Stimulated activated naive CD8-positive, alpha-beta T cell treated with anti-CD3 and anti-CD28 coated beads, Interleukin-15, Interleukin-2, amounts not matched to agents 100 U/mL and 50 U/mL, for 24 hours (primary cell): ENCODE data around the gene FKRP.

Experiments used
- ATAC-seq: fragments of 150-1000 bp; cut with Tn5 transposase; one replicate; pipeline ENCODE4 v1.10.0; 2021
- DNase-seq: peaks from one replicate; pipeline ENCODE4 v3.0.0; 2021

Gene FKRP

DNA sequence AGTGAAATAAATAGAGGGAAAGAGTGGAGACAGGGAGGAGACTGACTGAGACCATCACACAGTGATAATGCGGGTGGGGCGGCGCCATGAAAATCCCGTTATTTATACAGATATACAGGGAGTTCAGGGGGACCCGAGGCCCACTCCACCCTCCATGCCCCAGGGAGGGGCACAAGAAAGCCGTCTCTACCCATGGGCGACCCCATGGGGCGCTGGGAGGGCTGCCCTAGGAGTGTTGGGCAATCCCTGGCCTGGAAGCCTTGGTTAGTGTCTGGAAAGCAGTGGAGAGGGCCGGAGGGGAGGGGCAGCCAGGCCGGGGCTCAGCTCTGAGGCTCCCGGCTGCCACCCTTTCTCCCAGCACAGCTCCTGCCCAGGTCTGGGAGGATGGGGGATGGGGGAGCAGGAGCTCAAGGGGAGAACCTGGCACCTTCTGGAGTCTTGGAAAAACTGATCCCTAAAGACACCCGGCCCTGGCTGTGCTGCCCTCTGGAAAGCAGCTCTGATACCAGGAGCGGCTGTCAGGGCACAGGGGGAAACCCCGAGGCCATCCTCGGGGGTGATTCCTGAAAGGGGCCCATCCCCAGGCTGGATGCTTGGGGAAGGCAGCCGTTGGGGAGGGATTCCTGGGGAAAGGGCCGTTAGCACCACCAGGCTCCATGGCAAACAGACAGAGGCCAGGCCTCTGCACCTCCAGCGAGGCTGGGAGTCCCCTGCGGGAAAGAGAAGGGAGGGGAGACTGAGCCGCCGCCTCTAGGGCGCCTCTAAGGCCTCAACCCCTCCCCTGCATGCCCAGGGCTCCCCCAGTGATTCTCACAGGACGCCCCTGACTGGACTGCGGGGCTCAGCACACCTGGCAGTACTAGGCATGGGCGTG lies 26.0 kb upstream of the FKRP start:
- ATAC-seq (no peak), DNase-seq (no peak)

DNA sequence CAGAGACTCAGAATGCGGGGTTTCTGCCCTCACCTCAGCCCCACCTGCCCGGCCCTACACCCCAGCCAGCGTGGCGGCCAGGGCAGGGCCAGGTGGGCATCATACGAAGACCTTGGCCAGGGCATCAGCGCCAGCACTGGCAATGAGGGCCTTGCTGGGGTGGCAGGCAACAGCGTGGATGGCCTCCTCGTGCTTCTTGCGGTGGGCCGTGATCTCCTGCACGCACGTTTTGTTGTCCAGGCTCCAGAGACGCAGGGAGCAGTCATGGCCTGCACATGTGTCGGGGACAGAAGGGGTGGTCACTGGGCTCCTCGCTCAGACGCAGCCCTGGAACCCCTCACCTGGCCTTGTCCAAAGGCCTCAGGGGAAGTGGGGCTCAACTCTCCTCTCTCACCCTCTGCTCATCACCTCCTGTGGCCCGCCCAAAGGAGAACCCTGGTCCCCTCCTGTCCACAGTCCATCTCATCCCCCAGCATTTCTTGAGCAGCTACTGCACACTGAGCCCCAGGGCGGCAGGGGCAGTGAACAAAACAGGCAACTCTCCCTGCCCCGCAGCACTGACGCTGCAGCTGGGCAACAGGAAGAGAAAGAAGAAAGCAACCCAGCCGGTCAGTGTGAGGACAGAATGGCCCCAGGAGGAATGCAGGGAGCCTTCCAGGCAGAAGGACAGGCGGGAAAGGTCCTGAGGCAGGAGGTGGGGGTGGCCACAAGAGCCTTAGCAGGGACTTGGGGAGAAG lies 25.2 kb upstream of the FKRP start:
- ATAC-seq (no peak), DNase-seq (no peak)

DNA sequence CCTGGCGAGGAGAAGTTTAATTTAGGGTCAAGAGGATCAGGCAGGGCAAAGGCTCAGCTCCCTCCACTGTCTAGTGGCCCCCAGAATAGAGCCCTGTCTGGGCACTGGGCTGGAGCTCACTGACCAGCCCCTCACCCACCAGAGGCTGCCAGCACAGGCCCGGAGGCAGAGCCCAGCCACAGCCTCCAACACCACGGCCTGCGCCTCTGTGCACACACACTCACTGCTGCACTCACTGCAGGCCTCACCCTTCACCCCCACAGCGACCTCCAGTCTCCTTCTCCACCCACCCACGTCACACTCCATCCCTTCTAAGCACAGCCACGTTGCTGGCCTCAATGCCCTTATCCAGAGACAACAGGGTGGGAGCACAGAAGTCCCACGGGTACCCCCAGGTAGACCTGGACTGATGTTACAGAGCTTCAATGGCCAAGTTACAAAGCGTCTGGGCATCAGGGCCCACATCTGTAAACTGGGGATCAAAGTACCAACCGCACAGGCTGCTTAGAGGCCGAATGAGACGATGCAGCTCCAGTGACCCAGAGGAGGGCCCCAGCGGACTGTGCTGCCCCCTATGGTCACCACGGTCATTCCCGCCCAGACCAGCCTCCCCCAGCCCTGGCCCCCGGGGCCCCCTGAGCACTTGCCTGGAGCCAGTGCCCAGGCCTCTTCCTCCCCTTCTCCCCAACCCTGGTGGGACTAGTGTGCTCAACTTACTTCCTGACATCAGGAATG lies 24.4 kb upstream of the FKRP start:
- DNase-seq (no peak), ATAC-seq (no peak)

DNA sequence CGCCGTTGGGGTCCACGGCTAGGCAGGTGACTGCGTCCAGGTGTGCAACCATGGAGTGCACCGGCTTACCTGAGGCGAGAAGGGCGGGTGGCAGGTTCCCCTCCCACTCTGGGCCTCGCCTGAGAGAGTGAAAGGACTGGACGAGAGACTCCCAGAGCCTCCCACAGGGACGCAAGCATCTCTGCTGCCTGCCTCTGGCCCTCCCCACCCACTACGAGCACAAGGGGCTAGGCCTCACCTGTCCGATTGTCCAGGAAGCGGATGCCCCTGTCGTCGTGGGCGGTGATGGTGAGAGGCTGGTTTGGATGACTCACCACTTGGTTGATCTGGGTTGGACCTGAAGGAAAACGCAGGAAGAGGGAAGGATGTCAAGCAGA lies 23.9 kb upstream of the FKRP start:
- DNase-seq (no peak), ATAC-seq (no peak)

DNA sequence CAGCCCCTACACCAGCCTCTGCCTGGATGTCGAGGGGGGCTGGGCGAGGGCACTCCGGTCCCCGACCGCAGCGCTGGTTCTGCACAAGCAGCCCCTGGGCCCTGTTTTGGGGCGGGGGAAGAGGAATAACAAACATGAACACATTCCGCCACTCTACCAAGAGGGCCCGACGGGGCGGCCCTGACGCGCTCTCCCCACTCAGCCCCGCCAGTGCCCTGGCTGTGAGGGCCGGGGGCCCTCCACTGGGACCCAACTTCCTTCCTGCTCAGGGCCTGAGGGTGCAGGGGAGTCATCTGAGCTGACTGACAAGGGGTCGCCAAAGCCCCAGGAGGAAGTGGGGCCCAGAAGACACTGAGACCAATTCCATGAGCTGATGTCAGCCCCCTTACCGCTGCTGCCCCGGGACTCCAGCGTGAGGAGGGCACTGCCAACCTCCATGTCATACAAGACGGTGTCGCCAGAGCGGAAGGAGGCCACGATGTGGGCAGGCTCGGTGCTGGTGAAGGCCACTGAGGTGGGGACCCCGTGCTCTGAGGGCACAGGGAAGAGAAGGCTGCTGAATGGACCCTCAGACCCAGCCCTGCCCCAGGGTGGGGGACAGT lies 23.3 kb upstream of the FKRP start:
- no peak for DNase-seq

DNA sequence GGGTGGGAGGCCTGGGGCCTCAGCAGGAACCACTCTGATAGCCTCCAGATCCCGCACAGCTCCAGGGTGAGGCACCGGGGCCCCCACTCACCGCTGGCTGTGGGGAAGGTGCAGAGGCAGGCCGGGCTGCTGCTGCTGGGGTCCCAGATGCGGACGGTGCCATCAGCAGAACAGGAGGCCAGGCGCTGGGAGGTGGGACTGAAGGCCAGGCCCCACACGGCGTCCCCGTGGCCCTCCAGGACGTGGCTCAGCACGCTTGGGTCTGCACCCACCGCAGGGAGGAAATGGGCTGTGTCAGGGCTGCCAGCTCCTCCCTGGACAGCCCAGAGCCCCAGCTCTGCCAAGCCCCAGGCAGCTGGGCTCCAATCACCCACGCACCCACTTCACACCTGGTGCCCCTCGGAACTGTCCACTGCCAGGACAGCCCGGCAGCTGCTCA lies 22.8 kb upstream of the FKRP start:
- no peak for DNase-seq
- ATAC-seq = no peak

More for the DNA sequence above, 23.3 kb upstream of the FKRP start:
- ATAC-seq = no peak

DNA sequence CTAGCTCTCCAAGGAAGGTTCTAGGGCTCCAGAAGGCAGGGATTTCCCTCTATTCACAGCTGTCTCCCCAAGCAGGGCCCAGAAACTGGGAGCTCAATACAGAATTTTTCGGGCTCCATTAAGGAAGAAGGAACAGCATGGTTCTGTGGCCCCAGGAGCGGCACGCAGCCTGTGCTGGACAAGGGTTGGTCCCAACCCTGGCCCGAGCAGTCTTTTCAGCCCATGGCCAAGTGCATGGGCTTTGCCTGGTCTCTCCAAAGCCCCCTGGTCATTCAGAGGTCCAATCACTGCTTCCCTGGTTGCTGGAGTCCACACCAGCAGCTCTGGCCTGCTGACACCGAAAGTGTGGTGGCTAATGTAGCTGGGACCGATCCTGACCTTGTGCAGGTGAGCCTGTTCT lies 22.4 kb upstream of the FKRP start:
- DNase-seq (no peak), ATAC-seq (no peak)

DNA sequence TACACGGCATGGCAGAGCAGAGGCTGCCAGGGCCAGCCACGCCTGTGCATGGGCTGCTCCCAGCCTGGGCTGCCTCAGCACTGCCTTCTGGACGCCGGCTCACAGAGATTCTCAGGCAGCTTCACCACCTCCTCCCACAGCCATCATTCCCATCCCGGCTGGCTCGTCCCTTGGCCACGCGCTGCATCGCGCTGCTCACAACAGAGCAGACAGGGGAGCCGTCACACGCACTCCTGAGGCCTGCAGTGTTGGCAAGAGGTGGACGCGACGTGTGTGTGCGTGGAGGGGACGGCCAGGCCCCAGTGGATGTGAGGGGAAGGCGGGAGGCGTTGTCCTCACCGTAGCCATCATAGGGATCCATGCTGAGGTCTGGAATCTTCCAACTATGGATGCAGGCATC lies 21.4 kb upstream of the FKRP start:
- ATAC-seq (no peak), DNase-seq (no peak)

DNA sequence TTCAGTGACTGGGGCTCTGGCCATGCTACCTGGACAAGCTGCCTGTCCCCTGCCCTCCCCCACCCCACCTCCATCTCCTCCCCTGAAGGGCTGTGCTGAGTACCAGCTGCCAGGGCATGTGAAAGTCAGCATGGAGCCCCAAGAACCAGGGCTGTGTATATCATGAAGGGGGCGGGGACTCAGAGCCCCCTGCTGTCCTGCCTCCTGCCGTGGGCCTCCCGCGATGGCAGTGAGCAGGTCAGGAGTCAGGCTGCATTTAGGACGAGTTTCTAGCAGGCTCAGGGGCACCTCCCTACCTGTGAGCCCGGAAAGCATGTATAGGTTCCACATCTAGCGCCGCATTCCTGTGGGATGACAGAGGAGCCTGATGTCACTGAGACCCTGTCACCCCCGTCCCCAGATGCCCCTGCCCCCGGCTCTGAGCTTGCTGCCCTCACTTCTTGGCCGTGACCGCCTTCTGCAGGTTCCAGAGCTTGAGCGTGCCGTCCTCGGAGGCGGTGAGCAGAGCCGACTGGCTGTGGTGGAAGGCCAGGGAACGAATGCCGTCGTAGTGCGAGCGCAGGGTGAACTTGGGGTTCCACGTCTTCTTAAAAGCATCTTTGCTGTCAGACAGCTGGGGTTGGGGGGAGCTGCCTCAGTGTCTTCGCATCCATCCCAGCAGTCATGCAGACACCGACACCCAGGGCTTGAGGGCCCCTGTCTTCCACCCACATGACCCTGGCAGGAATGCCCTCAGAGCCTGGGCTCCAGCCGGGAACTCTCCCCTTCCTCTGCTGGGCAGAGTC lies 20.6 kb upstream of the FKRP start:
- ATAC-seq (no peak), DNase-seq (no peak)

DNA sequence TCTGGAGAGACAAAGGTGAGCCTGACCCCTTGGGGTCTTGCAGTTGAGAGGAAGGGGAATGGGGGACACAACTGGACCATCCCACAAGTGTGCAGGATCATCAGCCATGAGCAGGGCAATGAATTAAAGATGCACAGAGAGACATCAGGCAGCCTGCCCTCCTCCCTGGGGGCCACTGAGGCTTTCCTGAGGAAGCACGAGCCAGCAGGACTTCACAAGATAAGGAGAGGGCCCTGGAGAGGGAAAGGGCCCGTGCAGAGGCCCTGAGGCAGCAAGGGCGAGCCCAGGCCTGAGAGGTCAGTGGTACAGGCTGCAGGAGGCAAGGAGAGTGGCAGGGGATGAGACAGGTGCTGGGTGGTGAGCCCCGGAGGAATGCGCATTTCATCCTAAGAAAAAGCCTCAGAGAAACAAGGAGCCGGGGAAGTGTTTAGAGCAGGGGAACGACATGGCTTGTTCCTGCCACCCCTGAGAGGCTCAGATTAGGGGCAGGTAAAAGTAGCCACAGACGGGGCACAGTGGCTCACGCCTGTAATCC lies 19.9 kb upstream of the FKRP start:
- DNase-seq (no peak), ATAC-seq (no peak)

DNA sequence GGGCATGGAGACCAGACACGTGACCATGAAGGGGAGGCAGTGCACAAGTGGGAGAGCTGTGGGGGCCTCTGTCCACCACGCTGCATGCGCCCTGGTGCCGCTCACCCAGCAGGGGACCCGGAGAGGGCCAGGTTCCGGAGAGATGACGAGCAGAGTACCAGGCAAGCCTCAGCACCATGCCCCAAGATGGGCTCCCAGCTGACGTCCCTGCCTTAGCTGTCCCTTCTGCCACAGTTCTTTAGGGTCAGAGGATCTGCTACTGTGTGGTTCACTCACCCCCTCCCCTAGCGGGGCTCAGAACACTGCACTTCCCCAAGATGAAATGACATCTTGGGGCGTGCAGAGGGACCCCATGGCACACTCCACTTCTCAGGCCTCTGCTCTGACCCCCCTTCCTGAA lies 19.3 kb upstream of the FKRP start:
- ATAC-seq = no peak
- DNase-seq = no peak

DNA sequence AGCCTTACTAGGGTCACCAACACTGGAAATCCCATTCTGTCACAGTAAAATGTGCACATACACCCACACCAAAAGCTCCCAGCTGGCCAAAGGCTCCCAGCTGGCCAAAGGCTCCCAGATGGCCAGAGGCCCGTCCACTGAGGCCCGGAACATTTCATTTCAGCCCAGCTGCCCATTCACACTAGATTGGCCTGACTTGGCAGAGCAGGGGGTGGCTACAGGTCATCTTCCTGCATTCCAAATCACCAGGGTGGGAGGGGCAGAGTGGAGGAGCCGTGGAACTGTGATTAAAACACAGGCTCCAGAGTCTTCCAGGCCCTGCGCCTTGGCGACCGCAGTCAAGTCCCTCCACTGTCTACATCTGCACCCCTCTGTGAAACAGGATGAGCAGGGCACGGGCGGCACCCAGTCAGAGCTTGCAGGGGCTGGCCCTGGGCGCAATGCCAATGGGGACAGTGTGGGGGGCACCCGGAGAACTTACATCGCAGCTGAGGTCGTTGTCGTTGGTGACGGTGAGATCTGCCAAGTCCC lies 18.8 kb upstream of the FKRP start:
- DNase-seq = no peak
- no peak for ATAC-seq

DNA sequence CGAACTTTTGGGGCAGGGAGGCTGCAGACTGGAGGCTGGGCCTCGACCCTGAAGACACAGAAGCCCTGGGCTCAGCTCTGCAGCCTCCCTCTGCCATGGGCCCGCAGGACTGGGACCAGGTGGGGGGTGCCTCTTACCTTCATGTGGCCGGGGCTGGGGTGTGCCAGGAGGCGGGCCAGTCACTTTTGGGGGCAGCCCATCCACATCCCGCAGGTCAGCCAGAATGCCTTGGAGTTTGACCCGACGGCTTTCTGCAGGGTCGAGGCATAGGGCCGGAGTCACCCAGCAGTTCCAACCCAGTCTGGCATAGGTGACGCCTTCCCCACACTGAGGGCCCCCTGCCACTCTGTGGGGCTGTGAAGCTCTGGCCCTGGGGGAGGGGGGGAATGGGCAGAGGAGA lies 18.1 kb upstream of the FKRP start:
- DNase-seq (no peak), ATAC-seq (no peak)

DNA sequence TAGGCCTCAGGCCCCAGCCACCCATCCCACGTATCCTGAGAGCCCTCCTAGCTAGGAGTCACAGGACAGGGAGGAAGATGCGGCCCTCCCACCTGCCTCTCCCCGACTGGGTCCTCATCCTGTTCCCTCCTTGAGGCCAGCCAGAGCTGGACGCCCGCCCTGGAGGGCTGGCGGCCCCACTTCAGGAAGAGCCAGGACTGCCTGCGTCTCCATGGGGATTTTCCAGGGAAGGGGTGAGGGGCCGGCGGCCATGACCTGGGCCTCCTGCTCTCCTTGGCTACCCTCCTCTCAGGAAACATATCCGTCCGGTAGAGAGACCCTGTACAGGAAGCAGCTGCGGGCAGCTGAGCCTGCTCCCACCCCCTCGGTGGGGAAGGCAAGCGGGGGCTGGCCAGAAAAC lies 17.6 kb upstream of the FKRP start:
- DNase-seq (no peak), ATAC-seq (no peak)

DNA sequence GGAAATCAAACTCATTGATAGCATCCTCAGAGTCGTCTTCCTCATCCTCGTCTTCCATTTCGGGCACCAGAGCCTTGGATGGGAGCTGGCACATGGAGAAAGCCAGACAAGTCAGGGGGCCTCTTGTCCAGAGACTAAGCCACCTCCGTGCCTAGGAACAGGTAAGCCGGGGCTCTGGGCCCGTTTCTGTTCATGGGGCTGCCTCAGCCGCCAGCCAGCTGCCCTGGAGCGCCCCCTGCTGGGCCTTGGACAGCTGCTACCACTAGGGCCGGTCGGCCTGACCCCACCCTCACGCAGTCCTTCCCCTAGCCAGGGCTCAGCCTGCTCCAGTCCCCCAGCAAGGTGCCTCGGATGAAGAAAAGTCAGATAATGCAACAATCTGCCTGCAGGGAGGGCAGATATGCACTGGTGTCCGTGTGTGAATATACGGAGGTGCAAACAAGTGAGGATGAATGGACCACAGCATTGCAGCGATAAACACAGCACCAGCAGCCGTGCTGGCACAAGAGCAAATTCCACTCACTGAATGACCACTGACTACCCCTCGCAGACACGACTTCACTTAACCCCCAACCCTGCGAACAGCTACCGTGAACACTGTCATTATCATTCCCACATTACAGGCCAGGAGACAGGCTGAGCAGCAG lies 17.0 kb upstream of the FKRP start:
- DNase-seq (peak; percentile 87), ATAC-seq (peak; percentile 86)

DNA sequence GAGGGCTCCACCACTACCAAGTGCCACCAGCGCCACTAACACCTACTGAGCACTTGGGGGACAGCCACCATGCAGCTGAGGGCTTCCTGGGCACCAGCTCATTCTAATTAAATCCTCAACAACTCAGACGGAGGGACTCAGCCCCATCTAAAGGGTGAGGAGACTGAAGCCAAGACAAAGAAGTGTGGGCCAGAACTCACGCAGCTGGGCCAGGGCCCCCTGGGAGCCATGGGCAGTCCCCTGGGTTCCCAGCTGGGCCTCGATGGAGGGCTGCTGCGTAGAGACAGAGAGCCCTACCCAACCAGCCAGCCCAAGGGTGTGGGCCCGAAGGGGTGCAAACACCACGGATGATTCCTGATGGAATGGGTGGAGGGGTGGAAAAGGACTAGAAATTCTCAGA lies 16.2 kb upstream of the FKRP start:
- no peak for DNase-seq
- no peak for ATAC-seq

DNA sequence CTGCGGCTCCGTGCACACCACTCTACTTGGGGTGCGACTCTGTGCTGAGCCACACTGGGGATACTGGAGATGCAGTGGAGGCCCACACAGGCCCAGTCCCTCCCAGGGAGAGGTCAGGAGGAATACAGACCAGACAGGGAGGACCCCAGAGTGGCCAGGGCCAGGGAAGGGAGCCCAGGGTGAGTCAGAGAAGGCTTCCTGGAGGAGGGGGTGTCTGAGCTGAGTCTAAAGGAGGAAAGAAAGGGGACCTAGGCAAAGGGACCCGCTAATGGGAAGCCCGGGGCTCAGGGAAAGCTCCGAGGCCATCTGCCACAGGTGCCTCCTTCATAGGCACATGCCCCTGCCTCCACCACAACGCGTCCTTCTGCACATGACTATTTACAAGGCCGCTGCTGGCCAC lies 15.7 kb upstream of the FKRP start:
- DNase-seq (no peak), ATAC-seq (no peak)

DNA sequence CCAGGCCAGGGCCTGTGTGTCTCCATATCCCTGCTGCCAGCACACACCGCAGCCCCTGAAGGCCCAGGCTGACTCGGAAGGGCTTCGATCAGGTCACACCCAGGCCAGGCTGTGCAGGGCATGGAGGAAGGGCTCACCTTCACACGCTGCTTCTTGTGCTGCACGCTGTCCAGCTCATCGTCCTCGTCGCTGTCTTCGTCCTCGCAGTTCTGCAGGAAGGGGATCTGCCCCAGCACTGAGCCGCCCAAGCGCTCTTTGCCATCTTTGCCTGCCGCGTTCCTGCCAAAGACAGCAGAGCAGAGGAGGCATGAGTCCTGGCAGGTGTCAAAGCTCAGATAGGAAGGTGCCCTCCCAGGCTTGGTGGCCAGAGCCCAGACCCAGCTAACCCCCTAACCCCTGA lies 15.3 kb upstream of the FKRP start:
- ATAC-seq = no peak
- DNase-seq = no peak

DNA sequence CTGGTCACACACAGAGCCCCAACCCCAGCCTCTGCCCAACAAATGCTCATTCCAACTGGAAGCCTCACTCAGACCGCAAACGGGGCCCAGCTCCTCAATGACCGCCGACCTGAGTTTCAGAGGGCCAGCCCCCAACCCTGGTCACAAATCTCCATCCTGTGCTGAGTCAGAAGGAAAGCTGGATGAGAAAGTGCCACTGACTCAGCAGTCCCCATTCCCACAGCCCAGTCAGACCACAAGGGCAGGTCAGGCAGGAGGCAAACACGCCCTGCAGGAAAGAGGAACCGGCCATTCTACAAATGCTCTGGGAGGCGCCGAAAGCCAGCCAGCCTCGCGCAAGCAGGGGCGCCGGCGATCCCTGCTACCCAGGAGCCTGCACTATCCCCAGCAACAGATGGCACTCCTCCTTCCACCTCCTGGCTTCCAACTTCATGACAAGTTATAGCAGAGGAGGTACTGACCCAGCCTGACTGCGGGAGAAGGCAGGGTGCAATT lies 14.8 kb upstream of the FKRP start:
- ATAC-seq = no peak
- no peak for DNase-seq

DNA sequence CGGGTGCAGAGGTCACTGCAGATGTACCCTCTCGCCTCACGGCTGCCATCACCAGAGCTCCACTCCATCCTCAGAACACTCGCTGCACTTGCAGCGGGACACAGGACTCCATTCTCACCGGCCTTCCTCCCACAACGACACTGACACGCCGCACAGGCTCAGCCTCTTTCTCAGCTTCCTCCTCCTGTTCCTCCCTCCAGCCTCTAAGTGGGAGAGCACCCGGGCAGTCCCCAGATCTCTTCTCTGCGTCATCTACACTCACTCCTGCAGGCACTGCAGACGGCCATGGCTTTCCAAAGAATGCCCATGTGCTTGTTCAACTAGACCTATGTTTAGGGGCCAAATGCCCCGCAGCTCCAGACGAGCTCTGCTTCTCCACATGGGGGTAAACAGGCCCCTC lies 14.3 kb upstream of the FKRP start:
- ATAC-seq (no peak), DNase-seq (no peak)
